GM12891 (cell line): ENCODE data around the gene COTL1.

Experiments
- DNase-seq: peaks from one replicate; pipeline ENCODE4 v3.0.0; 2011; ENCODE audit warnings: low spot score; ENCODE audit not compliant: insufficient read length
- FAIRE-seq: peaks from 2 replicates; lab custom pipeline; 2011; peaks lifted over from hg19 to GRCh38; lab: Jason Lieb, UNC
- PAX5 ChIP-seq: IDR thresholded peaks from 2 replicates; pipeline ENCODE4 v1.6.1; 2011; ENCODE audit warnings: low read length, moderate library complexity, mild to moderate bottlenecking; ENCODE audit not compliant: insufficient read depth, severe bottlenecking
- POLR2A ChIP-seq: IDR thresholded peaks from 2 replicates; pipeline ENCODE4 v1.6.1; 2011; ENCODE audit warnings: low read depth, low read length, control low read depth
- POLR2AphosphoS5 ChIP-seq: IDR thresholded peaks from 2 replicates; pipeline ENCODE4 v1.6.1; 2011; ENCODE audit warnings: low read depth, low read length, control low read depth
- POU2F2 ChIP-seq: IDR thresholded peaks from 2 replicates; pipeline ENCODE4 v1.6.1; 2011; ENCODE audit warnings: low read depth, mild to moderate bottlenecking, control low read depth, low read length, moderate library complexity
- SPI1 ChIP-seq: IDR thresholded peaks from 2 replicates; pipeline ENCODE4 v1.6.1; 2011; ENCODE audit warnings: low read depth, low read length, control low read depth
- TAF1 ChIP-seq: IDR thresholded peaks from 2 replicates; pipeline ENCODE4 v1.6.1; 2011; ENCODE audit warnings: low read depth, low read length, control low read depth

COTL1 gene

GRCh38 chr16:84597931-84598351 is 19.9 kb downstream of the COTL1 start:
- TF ChIP-seq POLR2AphosphoS5 = no peak
- TF ChIP-seq POU2F2 = no peak
- no peak for TF ChIP-seq POLR2A
- no peak for TF ChIP-seq PAX5
- TF ChIP-seq SPI1 = no peak
- TF ChIP-seq TAF1 = no peak
- FAIRE-seq (peak; percentile 68), DNase-seq (no peak)

GRCh38 chr16:84597528-84597896 is 20.4 kb downstream of the COTL1 start:
- no peak for DNase-seq

GRCh38 chr16:84596801-84597527 is 20.9 kb downstream of the COTL1 start:
- TF ChIP-seq POU2F2 = no peak
- TF ChIP-seq SPI1 = no peak
- TF ChIP-seq POLR2A = no peak
- TF ChIP-seq TAF1 = no peak
- TF ChIP-seq POLR2AphosphoS5 = no peak
- no peak for TF ChIP-seq PAX5
- no peak for FAIRE-seq
- no peak for DNase-seq

More at GRCh38 chr16:84597528-84597896, 20.4 kb downstream of the COTL1 start:
- FAIRE-seq = peak; percentile 23
- peak; percentile 48 for TF ChIP-seq SPI1
- TF ChIP-seq POLR2AphosphoS5 = no peak

- FAIRE-seq (no peak), DNase-seq (no peak)
- no peak for TF ChIP-seq SPI1
- TF ChIP-seq POLR2A = no peak
- no peak for TF ChIP-seq POLR2AphosphoS5
- no peak for TF ChIP-seq PAX5
- no peak for TF ChIP-seq POU2F2
- no peak for TF ChIP-seq TAF1
These were observed 21.7 kb downstream of the COTL1 start for GRCh38 chr16:84596161-84596560.

GRCh38 chr16:84595052-84595481 is 22.8 kb downstream of the COTL1 start:
- DNase-seq = no peak

GRCh38 chr16:84594725-84595038 is 23.2 kb downstream of the COTL1 start:
- FAIRE-seq = no peak
- TF ChIP-seq TAF1 (0 out of 2 replicates have a peak, but pooled peaks have one; percentile 13), POU2F2 (no peak)

More at GRCh38 chr16:84595052-84595481, 22.8 kb downstream of the COTL1 start:
- peak; percentile 9 for FAIRE-seq
- TF ChIP-seq TAF1 (0 out of 2 replicates have a peak, but pooled peaks have one; percentile 6), POLR2A (no peak)

DNA sequence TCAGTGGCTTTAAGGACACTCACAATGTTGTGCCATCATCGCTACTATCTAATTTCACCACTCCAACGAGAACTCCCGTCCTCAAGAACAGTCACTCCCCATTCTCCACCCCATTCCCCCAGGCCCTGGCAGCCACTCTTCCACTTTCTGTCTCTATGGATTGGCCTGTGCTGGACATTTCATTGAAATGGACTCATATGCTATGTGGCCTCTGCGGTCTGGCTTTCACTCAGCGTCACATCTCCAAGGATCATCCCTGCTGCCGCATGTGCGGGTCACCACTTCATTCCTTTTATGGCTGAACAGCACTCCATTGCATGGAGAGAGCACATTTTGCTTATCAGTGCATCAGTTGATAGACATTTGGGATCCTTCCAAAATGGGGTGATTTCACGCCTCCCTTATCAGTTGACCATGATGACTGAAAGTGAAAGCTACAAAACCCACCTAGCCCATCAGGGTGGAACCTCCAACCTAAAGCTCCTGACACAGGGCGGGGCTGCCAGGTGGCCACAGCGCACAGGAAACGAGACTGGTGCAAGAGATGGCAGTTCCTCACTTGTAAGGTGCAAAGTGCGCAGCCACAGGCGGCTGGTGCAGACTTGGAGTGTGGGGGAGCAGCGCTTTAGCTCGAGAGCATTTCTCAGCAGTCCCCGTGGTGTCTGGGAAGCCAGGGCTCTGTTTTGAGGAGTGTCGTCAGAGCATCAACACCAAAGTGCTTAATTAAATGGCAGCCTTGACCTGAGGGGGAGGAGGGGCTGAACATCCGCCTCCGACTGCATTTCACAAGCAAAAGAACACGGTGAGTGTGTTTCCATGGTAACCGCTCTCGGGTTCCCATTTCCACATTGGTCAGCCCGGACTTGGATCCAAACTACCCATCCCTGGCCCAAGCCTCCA is 23.8 kb downstream of the COTL1 start:
- DNase-seq (peak; percentile 77), FAIRE-seq (peak; percentile 99)
- TF ChIP-seq POLR2AphosphoS5 (peak; percentile 66), POLR2A (peak; percentile 70), PAX5 (peak; percentile 93), SPI1 (peak; percentile 87), TAF1 (peak; percentile 61; the same call in 1 of the 2 replicates), POU2F2 (peak; percentile 86)

More at GRCh38 chr16:84594725-84595038, 23.2 kb downstream of the COTL1 start:
- no peak for DNase-seq

- TF ChIP-seq PAX5 = no peak
- no peak for TF ChIP-seq SPI1
- TF ChIP-seq POLR2A = no peak
- no peak for TF ChIP-seq TAF1
- TF ChIP-seq POU2F2 = no peak
- TF ChIP-seq POLR2AphosphoS5 = no peak
- no peak for FAIRE-seq
- DNase-seq = no peak
These were observed 25.2 kb downstream of the COTL1 start for GRCh38 chr16:84592718-84593117.

DNA sequence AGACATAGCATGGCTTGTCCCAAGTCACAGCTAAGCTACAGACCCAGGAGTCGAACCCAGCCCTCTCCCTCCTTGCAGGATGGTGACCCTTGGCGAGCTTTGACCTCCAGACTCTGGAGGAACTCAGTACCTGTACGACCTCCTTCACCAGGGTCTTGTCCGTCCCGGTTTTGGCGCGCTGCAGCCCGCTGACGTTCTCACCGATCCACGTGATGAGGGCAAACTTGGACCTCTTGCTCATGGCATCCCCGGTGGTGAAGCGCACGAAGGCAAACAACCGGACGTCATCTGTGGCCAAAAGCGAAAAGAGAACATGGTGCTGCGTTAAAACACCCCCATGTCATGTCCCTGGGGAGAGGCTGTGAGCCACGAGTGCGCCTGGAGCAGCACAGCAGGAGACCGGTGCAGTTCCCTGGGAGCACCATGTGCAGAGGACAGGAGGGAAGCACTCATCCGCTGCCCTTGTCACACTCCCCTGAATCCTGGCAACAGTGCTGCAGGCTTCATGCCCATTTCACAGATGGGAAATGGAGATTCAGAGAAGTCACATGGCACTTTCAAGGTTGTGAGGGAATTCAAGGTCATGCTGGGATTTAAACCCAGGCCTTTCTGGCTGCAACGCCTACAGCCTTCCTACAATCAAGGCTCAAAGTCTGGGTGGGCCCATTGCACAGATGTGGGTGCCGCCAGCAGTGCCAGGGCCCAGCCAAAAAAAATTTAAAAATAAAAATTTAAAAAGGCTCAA is 27.7 kb downstream of the COTL1 start:
- no peak for TF ChIP-seq TAF1
- no peak for TF ChIP-seq POU2F2
- TF ChIP-seq SPI1 = no peak
- no peak for TF ChIP-seq POLR2AphosphoS5
- TF ChIP-seq POLR2A = no peak
- no peak for TF ChIP-seq PAX5
- DNase-seq (no peak), FAIRE-seq (no peak)
